A673 (cell line): Measurements from ENCODE around the gene LFNG. TPM values are rescaled to one million over a fixed set of nuclear protein-coding genes. Genes with fewer than 3 reads are reported as not detected.

Source experiments
- BruUV-seq: library from RNA; stranded (reverse); fragments of 400-500 nt; replicated peaks from 2 replicates; lab custom pipeline; 2021; lab: Mats Ljungman, UMichigan
- CTCF ChIA-PET: fragments of 300-600 bp; sonication (Branson Sonifier 250); formaldehyde crosslinking; loops from one replicate; lab custom pipeline; 2022; ENCODE audit warnings: antibody characterized with exemption; lab: Charles Lee
- POLR2A ChIA-PET: fragments of 300-600 bp; sonication (Branson Sonifier 250); formaldehyde crosslinking; loops from one replicate; lab custom pipeline; 2022; ENCODE audit warnings: antibody characterized with exemption; ENCODE audit not compliant: low non-redundant PET; lab: Charles Lee
- DNase-seq: peaks from one replicate; pipeline ENCODE4 v3.0.0-alpha.2; 2015; ENCODE audit warnings: low spot score
- H3K27ac ChIP-seq: fragments of 200-600 bp; sonication (generic); 2 replicates; pipeline ENCODE4 v1.5.1; 2016; ENCODE audit warnings: mixed run types, low read depth, mild to moderate bottlenecking, mixed read lengths, antibody characterized with exemption, low read length; ENCODE audit not compliant: poor library complexity, severe bottlenecking
- H3K27me3 ChIP-seq: fragments of 200-600 bp; sonication (generic); replicated peaks from 2 replicates; pipeline ENCODE4 v1.6.1; 2017; ENCODE audit warnings: mixed run types, low read depth, mild to moderate bottlenecking, mixed read lengths, antibody characterized with exemption, low read length; ENCODE audit not compliant: insufficient read depth, poor library complexity
- H3K36me3 ChIP-seq: fragments of 200-600 bp; sonication (generic); 2 replicates; pipeline ENCODE4 v1.6.1; 2016; ENCODE audit warnings: mixed run types, mild to moderate bottlenecking, mixed read lengths, antibody characterized with exemption, low read length; ENCODE audit not compliant: insufficient read depth, poor library complexity, severe bottlenecking
- H3K4me1 ChIP-seq: fragments of 200-600 bp; sonication (generic); 2 replicates; pipeline ENCODE4 v1.6.1; 2017; ENCODE audit warnings: mixed run types, mild to moderate bottlenecking, mixed read lengths, antibody characterized with exemption, low read length; ENCODE audit not compliant: insufficient read depth, poor library complexity, severe bottlenecking
- H3K4me3 ChIP-seq: fragments of 200-600 bp; sonication (generic); 2 replicates; pipeline ENCODE4 v1.5.1; 2016; ENCODE audit warnings: low read depth, mixed run types, mild to moderate bottlenecking, mixed read lengths, low read length; ENCODE audit not compliant: poor library complexity, severe bottlenecking
- H3K9me3 ChIP-seq: fragments of 200-600 bp; sonication (generic); 2 replicates; pipeline ENCODE4 v1.6.1; 2016; ENCODE audit warnings: mixed run types, low read depth, mild to moderate bottlenecking, mixed read lengths, antibody characterized with exemption, low read length; ENCODE audit not compliant: poor library complexity, severe bottlenecking
- CTCF ChIP-seq: fragments of 300-800, 200-600 bp; sonication (generic); conservative IDR thresholded peaks from 2 replicates; pipeline ENCODE4 v1.5.1; 2017; ENCODE audit warnings: low read depth, mild to moderate bottlenecking, antibody characterized with exemption, low read length, moderate library complexity, mixed read lengths
- EZH2 ChIP-seq: fragments of 200-600 bp; sonication (generic); IDR thresholded peaks from 2 replicates; pipeline ENCODE4 v1.6.1; 2017; ENCODE audit warnings: borderline replicate concordance, low read depth, mild to moderate bottlenecking, mixed read lengths, antibody characterized with exemption, low read length; ENCODE audit not compliant: poor library complexity, severe bottlenecking
- intact Hi-C: fragments of 100-400 bp; cut with micrococcal nuclease; formaldehyde crosslinking; loops from one replicate; pipeline ENCODE4 v1.10.0; 2022; ENCODE audit not compliant: unreplicated experiment
- total RNA-seq: library from RNA; stranded (reverse); gene quantifications from 2 replicates; pipeline ENCODE4 v1.2.3, GENCODE V29; 2021

Gene LFNG
- total RNA-seq, 1 experiment from 2014 or later = 11.7 TPM

GRCh38 chr7:2474224-2474623 lies 45.4 kb upstream of the LFNG start:
- Histone ChIP-seq H3K27ac (no peak overlapping the region), H3K27me3 (no peaks in the 10 kb centered on the region), H3K9me3 (no peaks in the 10 kb centered on the region), H3K4me3 (no peak overlapping the region), H3K36me3 (no peaks in the 10 kb centered on the region), H3K4me1 (peaks cover 10% of the 10 kb centered on the region)
- CTCF ChIA-PET = no interaction called here
- no peak for TF ChIP-seq EZH2
- no peak for TF ChIP-seq CTCF
- no TSS peak for BruUV-seq
- intact Hi-C loops = no loop called here
- no peak for DNase-seq
- POLR2A ChIA-PET = no interaction called here

GRCh38 chr7:2474813-2475677 lies 44.5 kb upstream of the LFNG start:
- no peaks in the 10 kb centered on the region for H3K36me3 ChIP-seq
- no TSS peak for BruUV-seq
- H3K9me3 ChIP-seq = no peaks in the 10 kb centered on the region
- no peak overlapping the region for H3K27ac ChIP-seq
- CTCF ChIA-PET = no interaction called here
- no peak for DNase-seq
- POLR2A ChIA-PET = no interaction called here
- TF ChIP-seq CTCF = no peak
- intact Hi-C loops = no loop called here
- H3K4me3 ChIP-seq = no peak overlapping the region
- no peaks in the 10 kb centered on the region for H3K27me3 ChIP-seq
- peaks cover 10% of the 10 kb centered on the region for H3K4me1 ChIP-seq

- Histone ChIP-seq H3K36me3 (no peaks in the 10 kb centered on the region), H3K27me3 (no peaks in the 10 kb centered on the region), H3K4me1 (peaks cover 10% of the 10 kb centered on the region), H3K27ac (no peak overlapping the region), H3K4me3 (no peak overlapping the region), H3K9me3 (no peaks in the 10 kb centered on the region)
- TF ChIP-seq CTCF = no peak
- TF ChIP-seq EZH2 = no peak
- BruUV-seq = no TSS peak
- ChIA-PET CTCF (no interaction called here), POLR2A (no interaction called here)
- DNase-seq = no peak
- intact Hi-C loops = no loop called here
These were observed 43.9 kb upstream of the LFNG start for GRCh38 chr7:2475678-2476015.
